ENCODE results near the gene FCAR.
"Not testable (repeated sequence)": the region's sequence is repeated elsewhere in the genome, so short reads cannot be mapped to it uniquely, and the experiment has no call there.

Gene FCAR

DNA sequence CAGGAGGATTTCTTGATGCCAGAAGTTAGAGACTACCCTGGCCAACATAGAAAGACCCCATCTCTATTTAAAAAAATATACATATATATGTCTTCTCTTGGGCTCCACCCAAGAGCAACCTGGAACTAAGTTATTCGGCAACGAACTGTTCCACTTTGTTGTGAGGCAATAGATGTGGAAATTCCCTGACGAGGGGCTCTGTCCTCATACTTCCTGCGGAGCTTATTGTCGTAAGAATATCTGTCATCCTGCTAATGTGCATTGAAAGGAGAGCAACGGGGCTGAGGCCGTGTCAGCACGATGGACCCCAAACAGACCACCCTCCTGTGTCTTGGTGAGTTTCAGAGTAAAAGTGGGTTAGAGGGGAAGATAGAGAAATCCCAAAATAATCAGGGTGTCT is at the start of gene FCAR:
FCAR (plus strand) TSS at position 246 of the 400 bp plus-strand sequence; CDS start at position 301, 55 bp downstream.
- peak; percentile 23 for DNase-seq (ENCODE audit: low spot score)

DNA sequence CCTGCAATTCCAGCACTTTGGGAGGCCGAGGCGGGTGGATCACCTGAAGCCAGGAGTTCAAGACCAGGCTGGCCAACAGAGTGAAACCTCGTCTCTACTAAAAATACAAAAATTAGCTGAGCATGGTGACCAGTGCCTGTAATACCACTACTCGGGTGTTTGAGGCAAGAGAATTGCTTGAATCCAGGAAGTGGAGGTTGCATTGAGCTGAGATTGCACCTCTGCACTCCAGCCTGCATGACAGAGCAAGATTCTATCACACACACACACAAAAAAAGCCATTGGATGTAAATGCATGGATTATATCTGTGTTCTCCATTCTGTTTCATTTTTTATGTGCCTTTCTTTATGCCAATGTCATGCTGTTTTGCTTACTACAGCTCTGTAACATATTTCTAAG is 49.6 kb upstream of the FCAR start:
- DNase-seq (ENCODE audit: low spot score) = not testable (repeated sequence)

DNA sequence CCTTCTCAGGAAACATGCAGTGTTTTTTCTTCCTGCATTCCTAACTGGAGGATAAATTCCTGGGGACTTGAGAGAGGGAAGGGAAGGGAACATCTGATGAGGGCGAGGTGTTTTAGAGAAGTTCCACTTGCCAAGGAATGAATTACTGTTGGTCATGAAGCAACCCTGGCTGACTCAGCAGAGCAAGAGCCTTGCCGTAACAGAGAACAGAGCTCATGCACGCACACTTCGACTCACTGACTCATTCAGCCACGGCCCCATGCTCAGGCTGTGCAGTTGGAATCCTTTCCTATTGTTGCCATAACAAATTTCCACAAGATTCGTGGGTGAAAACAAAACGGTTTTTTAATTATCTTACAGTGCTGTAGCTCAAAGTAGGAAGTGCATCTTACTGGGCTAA is 48.7 kb upstream of the FCAR start:
- DNase-seq (ENCODE audit: low spot score) = not testable (repeated sequence)

DNA sequence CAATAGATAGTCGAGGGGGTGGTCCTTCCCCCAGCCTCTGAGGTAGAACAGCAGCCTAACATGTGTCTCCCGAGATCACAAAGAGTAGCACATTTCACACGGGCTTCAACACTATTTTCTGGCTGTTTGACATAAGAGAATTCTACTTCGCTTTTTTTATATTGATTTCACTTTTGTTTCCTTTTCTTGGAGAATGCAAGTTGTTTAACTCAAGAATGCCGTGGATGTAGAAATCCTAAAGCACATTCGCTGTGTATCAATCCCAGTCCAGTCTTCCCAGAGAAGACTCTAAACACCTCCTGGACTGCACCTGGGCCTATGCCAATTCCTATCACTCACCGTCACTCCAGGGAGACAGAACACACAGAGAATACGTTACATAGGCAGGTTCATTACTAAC is 46.0 kb upstream of the FCAR start:
- DNase-seq (ENCODE audit: low spot score) = not testable (repeated sequence)

DNA sequence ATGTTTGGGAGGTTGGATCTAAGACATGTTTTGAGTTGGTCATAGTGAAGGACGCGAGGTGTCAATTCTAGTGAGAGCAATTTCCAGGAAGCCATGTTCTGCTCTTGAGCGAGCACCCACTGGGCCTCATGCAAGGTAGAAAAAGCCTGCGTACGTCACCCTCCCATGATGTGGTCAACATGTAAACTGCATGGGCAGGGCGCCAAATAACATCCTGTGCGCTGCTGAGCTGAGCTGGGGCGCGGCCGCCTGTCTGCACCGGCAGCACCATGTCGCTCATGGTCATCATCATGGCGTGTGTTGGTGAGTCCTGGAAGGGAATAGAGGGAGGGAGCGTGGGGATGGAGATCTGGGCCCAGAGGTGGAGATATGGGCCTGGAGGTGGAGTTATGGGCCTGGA is 41.5 kb upstream of the FCAR start, which contains the start of gene KIR2DS4:
KIR2DS4 (plus strand) TSS at position 181 of the 400 bp plus-strand sequence.
- not testable (repeated sequence) for DNase-seq (ENCODE audit: low spot score)

DNA sequence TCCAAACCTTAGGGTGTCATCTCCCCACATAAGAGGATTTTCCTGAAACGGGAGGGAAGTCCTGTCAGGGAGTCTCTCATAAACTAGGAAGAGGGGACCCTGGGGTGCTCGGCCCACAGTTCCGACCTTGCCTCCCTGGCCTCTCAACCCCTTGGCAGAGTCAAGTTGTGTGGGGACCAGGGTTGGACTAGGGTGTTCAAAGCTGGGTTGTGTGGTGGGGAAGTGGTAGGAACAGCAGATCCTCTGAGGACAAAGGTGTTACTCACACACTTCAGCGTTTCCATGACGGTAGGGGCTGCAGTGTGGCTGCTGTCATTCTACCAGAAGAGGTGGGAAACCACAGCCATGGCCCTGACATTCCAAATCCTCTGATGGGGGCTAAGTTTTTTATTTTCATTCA is 38.9 kb upstream of the FCAR start:
- DNase-seq (ENCODE audit: low spot score) = not testable (repeated sequence)

DNA sequence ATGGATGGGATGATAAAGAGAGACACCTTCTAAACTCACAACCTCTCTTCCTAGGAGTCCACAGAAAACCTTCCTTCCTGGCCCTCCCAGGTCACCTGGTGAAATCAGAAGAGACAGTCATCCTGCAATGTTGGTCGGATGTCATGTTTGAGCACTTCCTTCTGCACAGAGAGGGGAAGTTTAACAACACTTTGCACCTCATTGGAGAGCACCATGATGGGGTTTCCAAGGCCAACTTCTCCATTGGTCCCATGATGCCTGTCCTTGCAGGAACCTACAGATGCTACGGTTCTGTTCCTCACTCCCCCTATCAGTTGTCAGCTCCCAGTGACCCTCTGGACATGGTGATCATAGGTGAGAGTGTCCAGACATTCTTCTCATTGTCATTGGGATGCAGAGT is 36.5 kb upstream of the FCAR start:
- DNase-seq (ENCODE audit: low spot score) = not testable (repeated sequence)

DNA sequence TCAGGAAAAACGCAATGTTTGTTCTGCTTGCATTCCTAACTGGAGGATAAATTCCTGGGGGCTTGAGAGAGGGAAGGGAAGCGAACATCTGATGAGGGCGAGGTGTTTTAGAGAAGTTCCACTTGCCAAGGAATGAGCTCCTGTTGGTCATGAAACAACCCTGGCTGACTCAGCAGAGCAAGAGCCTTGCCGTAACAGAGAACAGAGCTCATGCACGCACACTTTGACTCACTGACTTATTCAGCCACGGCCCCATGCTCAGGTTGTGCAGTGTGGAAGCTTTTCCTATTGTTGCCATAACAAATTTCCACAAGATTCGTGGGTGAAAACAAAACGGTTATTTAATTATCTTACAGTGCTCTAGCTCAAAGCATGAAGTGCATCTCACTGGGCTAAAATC is 30.9 kb upstream of the FCAR start:
- not testable (repeated sequence) for DNase-seq (ENCODE audit: low spot score)

DNA sequence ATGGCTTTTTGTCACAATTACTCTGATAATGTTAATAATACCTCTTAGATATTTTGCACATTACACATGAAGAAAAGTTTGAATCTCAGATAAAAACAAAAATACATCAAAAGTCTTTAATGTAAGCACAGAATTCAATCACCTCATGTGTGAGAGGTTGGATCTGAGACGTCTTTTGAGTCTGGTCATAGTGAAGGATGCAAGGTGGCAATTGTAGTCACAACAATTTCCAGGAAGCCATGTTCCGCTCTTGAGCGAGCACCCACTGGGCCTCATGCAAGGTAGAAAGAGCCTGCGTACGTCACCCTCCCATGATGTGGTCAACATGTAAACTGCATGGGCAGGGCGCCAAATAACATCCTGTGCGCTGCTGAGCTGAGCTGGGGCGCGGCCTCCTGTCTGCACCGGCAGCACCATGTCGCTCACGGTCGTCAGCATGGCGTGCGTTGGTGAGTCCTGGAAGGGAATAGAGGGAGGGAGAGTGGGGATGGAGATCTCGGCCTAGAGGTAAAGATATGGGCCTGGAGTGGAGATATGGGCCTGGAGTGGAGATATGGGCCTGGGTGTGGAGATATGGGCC is 23.9 kb upstream of the FCAR start, which contains the start of gene KIR3DL2:
KIR3DL2 (plus strand) TSS at position 383 of the 580 bp plus-strand sequence; CDS start at position 416, 33 bp downstream.
- not testable (repeated sequence) for DNase-seq (ENCODE audit: low spot score)

DNA sequence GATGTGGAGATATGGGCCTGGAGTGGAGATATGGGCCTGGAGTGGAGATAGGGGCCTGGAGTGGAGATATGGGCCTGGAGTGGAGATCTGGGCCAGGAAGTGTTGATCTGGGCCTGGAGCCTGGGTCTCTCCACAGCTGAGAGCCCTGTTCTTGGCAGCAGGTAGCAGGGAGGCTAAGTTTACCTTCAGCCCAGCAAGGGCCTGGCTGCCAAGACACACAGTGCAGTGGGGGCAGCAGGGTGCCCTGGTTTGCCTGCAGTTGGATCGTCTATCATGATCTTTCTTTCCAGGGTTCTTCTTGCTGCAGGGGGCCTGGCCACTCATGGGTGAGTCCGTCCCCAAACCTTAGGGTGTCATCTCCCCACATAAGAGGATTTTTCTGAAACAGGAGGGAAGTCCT is 23.1 kb upstream of the FCAR start:
- DNase-seq (ENCODE audit: low spot score) = no peak

DNA sequence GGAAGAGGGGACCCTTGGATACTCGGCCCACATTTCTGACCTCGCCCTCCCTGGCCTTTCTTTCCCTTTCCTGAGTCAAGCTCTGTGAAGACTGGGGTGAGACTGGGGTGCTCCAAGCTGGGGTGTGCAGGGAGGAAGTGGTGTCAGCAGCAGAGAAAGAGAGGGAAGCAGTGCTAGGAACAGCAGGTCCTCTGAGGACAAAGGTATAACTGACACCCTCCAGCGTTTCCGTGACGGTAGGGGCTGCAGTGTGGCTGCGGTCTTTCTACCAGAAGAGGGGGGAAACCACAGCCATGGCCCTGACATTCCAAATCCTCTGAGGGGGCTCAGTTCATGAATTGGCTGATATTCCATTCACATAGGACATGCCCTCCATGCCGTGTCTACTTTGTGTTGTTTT is 22.7 kb upstream of the FCAR start:
- no peak for DNase-seq (ENCODE audit: low spot score)

DNA sequence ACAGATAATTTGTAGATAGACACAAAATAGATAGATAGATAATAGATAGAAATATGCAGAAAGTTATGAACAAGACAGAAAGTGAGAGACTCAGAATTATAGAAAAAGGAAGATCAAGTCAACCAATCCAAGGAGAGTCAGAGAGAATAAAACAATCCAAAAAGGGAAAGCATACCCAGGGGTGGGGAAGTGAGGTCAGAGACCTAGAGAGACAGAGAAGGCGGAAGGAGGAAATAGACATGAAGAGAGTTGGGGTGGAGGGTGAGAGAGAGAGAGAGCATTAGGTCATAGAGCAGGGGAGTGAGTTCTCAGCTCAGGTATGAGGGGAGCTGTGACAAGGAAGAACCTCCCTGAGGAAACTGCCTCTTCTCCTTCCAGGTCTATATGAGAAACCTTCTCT is 18.8 kb upstream of the FCAR start:
- not testable (repeated sequence) for DNase-seq (ENCODE audit: low spot score)

DNA sequence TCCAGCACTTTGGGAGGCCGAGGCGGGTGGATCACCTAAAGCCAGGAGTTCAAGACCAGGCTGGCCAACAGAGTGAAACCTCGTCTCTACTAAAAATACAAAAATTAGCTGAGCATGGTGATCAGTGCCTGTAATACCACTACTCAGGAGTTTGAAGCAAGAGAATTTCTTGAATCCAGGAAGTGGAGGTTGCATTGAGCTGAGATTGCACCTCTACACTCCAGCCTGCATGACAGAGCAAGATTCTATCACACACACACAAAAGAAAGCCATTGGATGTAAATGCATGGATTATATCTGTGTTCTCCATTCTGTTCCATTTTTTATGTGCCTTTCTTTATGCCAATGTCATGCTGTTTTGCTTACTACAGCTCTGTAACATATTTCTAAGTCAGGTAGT is 15.6 kb upstream of the FCAR start:
- DNase-seq (ENCODE audit: low spot score) = not testable (repeated sequence)

DNA sequence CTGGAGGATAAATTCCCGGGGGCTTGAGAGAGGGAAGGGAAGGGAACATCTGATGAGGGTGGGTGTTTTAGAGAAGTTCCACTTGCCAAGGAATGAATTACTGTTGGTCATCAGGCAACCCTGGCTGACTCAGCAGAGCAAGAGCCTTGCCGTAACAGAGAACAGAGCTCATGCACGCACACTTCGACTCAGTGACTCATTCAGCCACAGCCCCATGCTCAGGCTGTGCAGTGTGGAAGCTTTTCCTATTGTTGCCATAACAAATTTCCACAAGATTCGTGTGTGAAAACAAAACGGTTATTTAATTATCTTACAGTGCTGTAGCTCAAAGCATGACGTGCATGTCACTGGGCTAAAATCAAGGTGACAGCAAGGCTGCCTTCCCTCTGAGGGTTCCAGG is 14.6 kb upstream of the FCAR start:
- not testable (repeated sequence) for DNase-seq (ENCODE audit: low spot score)

DNA sequence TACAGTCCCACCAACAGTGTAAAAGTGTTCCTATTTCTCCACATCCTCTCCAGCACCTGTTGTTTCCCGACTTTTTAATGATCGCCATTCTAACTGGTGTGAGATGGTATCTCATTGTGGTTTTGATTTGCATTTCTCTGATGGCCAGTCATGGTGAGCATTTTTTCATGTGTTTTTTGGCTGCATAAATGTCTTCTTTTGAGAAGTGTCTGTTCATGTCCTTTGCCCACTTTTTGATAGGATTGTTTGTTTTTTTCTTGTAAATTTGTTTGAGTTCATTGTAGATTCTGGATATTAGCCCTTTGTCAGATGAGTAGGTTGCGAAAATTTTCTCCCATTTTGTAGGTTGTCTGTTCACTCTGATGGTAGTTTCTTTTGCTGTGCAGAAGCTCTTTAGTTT is 10.6 kb upstream of the FCAR start:
- not testable (repeated sequence) for DNase-seq (ENCODE audit: low spot score)

DNA sequence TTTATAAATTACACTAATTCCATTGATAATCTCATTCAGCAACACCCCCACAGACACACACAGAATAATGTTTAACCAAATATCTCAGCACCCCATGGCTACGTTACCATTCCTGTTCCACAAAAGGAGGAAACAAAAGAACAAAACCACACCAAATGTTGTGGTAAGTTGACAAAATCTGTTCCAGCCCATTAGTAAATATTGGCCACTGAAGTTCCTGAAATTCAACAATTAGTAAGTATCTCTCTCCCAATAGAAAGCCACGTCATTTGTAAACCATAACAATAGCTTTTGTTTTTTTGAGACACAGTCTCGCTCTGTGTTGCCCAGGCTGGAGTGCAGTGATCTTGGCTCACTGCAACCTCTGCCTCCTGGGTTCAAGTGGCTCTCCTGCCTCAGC is 2.3 kb upstream of the FCAR start:
- no peak for DNase-seq (ENCODE audit: low spot score)

DNA sequence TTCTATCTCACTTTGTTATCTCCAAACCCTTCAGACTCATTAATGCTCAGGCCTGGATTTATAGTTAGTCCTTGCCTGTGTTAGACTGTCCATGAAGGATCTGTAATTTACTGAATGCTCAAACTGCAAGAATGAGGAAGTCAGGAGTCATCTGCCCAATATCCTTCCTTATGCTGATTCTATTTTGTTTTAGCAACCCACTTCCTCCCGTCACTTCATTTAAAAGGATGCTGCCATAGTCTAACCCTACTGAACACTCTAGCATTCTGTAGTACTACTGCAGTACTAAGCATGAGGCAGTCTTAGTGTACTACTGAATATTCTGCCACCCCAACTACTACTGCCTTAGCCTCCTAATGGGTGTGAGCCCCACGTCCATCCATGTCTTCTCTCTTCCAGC is 1.5 kb downstream of the FCAR start:
- peak; percentile 78 for DNase-seq (ENCODE audit: low spot score)

DNA sequence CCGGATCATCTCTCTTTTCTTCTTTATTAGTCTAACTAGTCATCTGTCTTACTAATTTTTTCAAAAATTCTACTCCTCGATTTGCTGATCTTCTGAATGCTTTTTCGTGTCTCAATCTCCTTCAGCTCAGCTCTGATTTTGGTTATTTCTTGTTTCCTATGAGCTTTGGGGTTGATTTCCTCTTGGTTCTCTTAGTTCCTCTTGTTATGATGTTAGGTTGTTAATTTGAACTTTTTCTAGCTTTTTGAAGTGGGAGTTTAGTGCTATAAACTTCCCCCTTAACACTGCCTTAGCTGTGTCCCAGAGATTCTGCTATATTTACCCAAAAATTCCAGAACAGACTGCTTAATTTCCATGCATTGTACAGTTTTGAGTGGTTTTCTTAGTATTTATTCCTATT is 3.4 kb downstream of the FCAR start:
- peak; percentile 37 for DNase-seq (ENCODE audit: low spot score)

DNA sequence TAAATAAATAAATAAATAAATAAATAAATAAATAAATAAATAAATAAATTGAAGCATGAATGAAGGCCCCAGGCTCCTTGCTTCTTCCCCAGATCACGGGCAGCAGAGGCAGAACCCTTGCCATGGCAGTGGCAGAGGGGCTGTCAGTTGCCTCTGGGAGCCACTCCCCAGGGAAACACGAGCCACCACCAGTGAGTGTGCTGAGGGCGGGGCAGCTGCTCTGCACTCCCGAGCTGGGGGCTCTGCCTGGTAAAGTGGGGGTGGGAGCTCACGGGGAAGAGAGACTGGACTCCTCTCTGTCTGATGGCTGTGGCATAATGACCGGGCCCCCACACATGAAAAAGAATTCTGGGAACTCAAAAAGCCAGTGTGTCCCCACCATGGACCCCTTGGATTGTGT is 7.8 kb downstream of the FCAR start:
- DNase-seq (ENCODE audit: low spot score) = no peak

DNA sequence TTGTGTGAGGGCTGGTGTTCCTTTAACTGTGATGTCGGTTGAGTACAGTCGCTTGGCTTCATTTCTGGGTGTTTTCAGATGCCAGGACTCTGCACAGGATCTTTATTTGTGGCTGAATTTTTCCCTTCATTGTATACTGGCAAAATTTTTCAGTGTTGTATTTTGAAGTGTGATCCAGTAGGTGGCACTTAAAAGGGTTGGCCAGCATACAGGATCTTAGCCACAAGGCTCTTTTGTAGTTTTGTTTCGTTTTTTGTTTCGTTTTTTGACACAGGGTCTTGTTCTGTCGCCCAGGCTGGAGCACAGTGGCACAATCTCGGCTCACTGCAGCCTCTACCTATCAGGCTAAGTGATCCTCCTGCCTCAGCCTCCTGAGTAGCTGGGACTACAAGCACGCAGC is 8.7 kb downstream of the FCAR start:
- DNase-seq (ENCODE audit: low spot score) = peak; percentile 16

DNA sequence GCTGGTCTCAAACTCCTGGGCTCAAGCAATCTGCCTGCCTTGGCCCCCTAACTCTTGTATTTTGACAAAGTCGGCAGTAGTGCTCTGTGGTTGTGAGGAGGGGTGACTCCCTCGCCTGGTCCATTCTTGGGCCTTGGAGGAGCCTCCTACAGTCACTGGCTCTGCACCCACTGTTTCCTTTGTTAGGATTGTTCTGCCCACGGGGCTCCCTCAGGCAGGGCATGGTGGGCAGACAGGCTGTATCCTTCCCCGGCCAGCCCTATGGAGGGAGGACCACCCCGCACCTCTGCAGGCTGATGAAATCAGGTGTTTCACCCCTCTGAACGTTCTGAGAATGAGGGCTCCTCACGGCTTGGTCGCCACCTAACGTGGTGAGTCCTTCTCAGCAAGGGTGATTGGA is 9.2 kb downstream of the FCAR start:
- no peak for DNase-seq (ENCODE audit: low spot score)

DNA sequence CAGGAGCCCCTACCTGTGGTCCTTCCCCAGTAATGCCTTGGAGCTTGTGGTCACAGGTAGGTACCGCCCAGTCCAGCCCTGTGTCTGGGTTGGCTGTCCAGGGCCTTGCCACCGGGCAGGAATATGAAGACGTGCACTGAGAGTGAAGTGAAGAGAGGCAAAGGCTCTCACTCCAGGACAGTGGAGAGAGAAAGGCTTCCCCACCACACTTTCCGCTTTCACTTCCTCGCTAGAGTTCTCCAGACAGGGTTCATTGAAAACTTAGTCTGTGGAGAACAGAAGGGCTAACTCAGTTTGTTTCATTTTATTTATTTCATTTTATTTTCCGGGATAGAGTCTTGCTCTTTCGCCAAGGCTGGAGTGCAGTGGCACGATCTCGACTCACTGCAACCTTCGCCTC is 14.2 kb downstream of the FCAR start:
- DNase-seq (ENCODE audit: low spot score) = peak; percentile 36

DNA sequence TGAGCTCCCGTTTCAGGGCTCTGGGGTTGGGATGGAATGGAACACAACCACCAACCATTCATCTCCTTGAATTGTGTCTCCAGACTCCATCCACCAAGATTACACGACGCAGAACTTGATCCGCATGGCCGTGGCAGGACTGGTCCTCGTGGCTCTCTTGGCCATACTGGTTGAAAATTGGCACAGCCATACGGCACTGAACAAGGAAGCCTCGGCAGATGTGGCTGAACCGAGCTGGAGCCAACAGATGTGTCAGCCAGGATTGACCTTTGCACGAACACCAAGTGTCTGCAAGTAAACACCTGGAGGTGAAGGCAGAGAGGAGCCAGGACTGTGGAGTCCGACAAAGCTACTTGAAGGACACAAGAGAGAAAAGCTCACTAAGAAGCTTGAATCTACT is 15.5 kb downstream of the FCAR start:
- DNase-seq (ENCODE audit: low spot score) = no peak

DNA sequence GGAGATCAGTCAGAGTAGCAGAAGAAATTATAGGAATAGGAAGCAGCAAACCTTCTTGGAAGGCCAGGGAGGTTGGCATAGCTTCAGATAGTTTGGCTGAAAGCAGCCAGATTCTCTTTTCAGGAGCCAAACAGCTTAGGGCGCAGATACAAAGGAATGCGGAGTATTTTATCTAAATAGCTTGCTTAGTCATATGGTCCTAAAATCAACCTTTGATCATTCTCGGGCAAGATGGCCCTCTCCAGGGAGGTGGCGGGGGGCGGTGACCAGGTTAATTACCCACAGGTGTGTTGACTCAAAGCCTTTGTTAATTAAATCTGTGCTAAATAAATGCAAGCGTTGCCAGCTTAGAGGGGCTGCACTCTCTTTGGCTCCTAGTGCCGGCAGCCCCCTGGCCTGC is 19.4 kb downstream of the FCAR start:
- DNase-seq (ENCODE audit: low spot score) = no peak
